HG02943 (cell line): ENCODE data around the gene ILDR2.

ENCODE experiments used
- ATAC-seq: cut with Tn5 transposase; IDR thresholded peaks from one replicate; pipeline ENCODE4 v1.9.1; 2021; ENCODE audit warnings: mild to moderate bottlenecking, low read depth, moderate library complexity; ENCODE audit not compliant: unreplicated experiment

The ILDR2 gene

GRCh38 chr1:166972826-166973225, 2.5 kb downstream of the ILDR2 start:
- ATAC-seq = no peak

GRCh38 chr1:166972193-166972592, 3.1 kb downstream of the ILDR2 start:
- ATAC-seq = no peak

- no peak for ATAC-seq
These were observed 4.1 kb downstream of the ILDR2 start for GRCh38 chr1:166971252-166971651.

GRCh38 chr1:166969074-166969677, 6.2 kb downstream of the ILDR2 start:
- peak; percentile 84 for ATAC-seq

- peak; percentile 62 for ATAC-seq
These were observed 14.4 kb downstream of the ILDR2 start for GRCh38 chr1:166960858-166961474.

- ATAC-seq = no peak
These were observed 18.5 kb downstream of the ILDR2 start for GRCh38 chr1:166956872-166957271.

- no peak for ATAC-seq
These were observed 19.1 kb downstream of the ILDR2 start for GRCh38 chr1:166956057-166956850.

- no peak for ATAC-seq
These were observed 21.8 kb downstream of the ILDR2 start for GRCh38 chr1:166953491-166953890.

GRCh38 chr1:166952002-166952746, 23.2 kb downstream of the ILDR2 start:
- no peak for ATAC-seq

- no peak for ATAC-seq
These were observed 24.3 kb downstream of the ILDR2 start for GRCh38 chr1:166951050-166951449.

- ATAC-seq = no peak
These were observed 25.2 kb downstream of the ILDR2 start for GRCh38 chr1:166950156-166950555.

- ATAC-seq = no peak
These were observed 26.4 kb downstream of the ILDR2 start for GRCh38 chr1:166948856-166949350.

- ATAC-seq = no peak
These were observed 27.8 kb downstream of the ILDR2 start for GRCh38 chr1:166947398-166948043.

GRCh38 chr1:166944186-166944967, 31.0 kb downstream of the ILDR2 start:
- ATAC-seq = no peak

- ATAC-seq = no peak
These were observed 35.5 kb downstream of the ILDR2 start for GRCh38 chr1:166939741-166940375.

- no peak for ATAC-seq
These were observed 37.4 kb downstream of the ILDR2 start for GRCh38 chr1:166937962-166938361.

- no peak for ATAC-seq
These were observed 38.0 kb downstream of the ILDR2 start for GRCh38 chr1:166937329-166937728.

- ATAC-seq = no peak
These were observed 41.7 kb downstream of the ILDR2 start for GRCh38 chr1:166933633-166934032.

GRCh38 chr1:166933140-166933539, 42.2 kb downstream of the ILDR2 start:
- ATAC-seq = no peak
